ENCODE results near the gene CCDC91. TPM values are rescaled to one million over a fixed set of nuclear protein-coding genes. Genes with fewer than 3 reads are reported as not detected.

CCDC91 gene
- total RNA-seq, 4 donors from 2014 or later, result 7.2 to 37.6 (median 22.7) TPM

- no peaks in the 10 kb centered on the region for H3K36me3 ChIP-seq
- WGBS, 2 donors, result 83% methylated on average over 2 of the region's 2 CpGs
- TF ChIP-seq, protein P1, sequence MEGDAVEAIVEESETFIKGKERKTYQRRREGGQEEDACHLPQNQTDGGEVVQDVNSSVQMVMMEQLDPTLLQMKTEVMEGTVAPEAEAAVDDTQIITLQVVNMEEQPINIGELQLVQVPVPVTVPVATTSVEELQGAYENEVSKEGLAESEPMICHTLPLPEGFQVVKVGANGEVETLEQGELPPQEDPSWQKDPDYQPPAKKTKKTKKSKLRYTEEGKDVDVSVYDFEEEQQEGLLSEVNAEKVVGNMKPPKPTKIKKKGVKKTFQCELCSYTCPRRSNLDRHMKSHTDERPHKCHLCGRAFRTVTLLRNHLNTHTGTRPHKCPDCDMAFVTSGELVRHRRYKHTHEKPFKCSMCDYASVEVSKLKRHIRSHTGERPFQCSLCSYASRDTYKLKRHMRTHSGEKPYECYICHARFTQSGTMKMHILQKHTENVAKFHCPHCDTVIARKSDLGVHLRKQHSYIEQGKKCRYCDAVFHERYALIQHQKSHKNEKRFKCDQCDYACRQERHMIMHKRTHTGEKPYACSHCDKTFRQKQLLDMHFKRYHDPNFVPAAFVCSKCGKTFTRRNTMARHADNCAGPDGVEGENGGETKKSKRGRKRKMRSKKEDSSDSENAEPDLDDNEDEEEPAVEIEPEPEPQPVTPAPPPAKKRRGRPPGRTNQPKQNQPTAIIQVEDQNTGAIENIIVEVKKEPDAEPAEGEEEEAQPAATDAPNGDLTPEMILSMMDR (IDR thresholded peaks at IDR 0.05), result no peak
- no peak for TF ChIP-seq POLR2A (IDR thresholded peaks at IDR 0.05)
- H3K27ac ChIP-seq, result no peak overlapping the region
- intact Hi-C loops (cut with DNase I), result no loop called here
- H3K4me1 ChIP-seq, result peaks cover 0 to 7% (median 4%) of the 10 kb centered on the region in 3 donors
- no peak overlapping the region for H3K4me3 ChIP-seq
- H3K27me3 ChIP-seq, result no peaks in the 10 kb centered on the region
- no peak for DNase-seq
- H3K9me3 ChIP-seq, result no peaks in the 10 kb centered on the region
Observed at GRCh38 chr12:28535216-28535615, 345.0 kb downstream of the CCDC91 start.

- TF ChIP-seq, protein P1 (IDR thresholded peaks at IDR 0.05), result no peak
- no peak for TF ChIP-seq POLR2A (IDR thresholded peaks at IDR 0.05)
- 57 to 68% methylated on average over 2 of the region's 2 CpGs for WGBS, 2 donors
- Histone ChIP-seq H3K27ac (no peak overlapping the region), H3K4me1 (peaks cover 0 to 13% (median 4%) of the 10 kb centered on the region in 3 donors), H3K36me3 (no peaks in the 10 kb centered on the region), H3K4me3 (no peak overlapping the region), H3K27me3 (no peaks in the 10 kb centered on the region), H3K9me3 (no peaks in the 10 kb centered on the region)
- DNase-seq, result no peak
- intact Hi-C loops (cut with DNase I), result no loop called here
Observed at GRCh38 chr12:28536088-28536487, 345.8 kb downstream of the CCDC91 start.

DNA sequence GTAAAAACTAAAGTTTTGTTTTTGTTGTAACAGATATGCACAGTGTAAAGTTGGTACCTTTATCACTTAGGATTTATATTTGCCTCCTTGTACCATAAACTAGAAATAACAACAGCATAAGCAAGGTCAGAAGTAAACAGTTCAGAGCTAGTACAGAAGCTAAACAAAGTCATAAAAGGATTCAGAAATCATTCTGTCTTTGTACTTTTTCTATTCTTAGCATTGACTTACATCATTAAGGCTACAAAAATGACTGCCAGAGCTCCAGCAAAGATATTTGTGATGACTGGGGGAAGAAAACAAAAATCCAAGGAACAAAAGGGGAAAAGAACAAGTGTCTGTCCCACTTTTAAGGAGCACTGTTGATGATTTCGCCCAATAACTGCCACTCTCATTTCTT is 347.2 kb downstream of the CCDC91 start:
- no peak for TF ChIP-seq POLR2A (IDR thresholded peaks at IDR 0.05)
- TF ChIP-seq, protein P1 (IDR thresholded peaks at IDR 0.05), result no peak
- Histone ChIP-seq H3K27ac (peak overlapping the region in 2 of 4 donors; percentile 14 to 16), H3K4me1 (peaks cover 0 to 13% (median 4%) of the 10 kb centered on the region in 3 donors), H3K9me3 (no peaks in the 10 kb centered on the region), H3K4me3 (no peak overlapping the region), H3K27me3 (no peaks in the 10 kb centered on the region), H3K36me3 (no peaks in the 10 kb centered on the region)
- intact Hi-C loops (cut with DNase I), result no loop called here
- 92 to 100% methylated on average over 1 of the region's 1 CpG for WGBS, 2 donors
- DNase-seq, result no peak

DNA sequence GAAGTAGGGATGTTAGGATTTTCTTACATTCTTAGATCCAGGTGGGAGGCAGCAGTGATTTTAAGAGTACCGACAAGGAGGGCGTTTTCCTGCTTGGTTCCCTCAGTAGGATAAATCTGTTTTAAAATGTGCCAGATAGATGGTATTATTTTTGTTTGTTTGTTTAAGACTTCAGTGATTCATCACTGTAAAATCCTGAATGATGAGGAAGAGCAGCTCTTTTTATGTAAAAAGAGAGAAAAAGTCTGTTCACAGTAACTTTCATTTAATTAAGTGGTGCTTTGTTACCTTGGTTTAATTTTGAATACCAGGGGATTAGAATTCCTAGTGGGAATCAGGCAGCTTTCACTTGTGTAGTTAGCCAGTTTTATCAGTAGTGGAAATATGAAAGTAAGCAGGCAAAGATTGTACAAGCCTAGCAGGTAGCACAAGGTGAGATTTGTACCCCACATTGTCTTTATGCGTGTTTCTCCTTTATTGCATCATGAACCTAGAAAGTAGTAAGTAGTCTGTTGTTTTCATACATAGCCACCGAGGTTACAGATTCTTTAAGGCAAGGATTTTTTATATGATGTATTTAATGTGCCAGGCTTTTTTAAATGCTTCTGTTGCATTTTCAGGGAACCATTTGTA is 349.6 kb downstream of the CCDC91 start:
- TF ChIP-seq, protein P1 (IDR thresholded peaks at IDR 0.05), result no peak
- TF ChIP-seq POLR2A (IDR thresholded peaks at IDR 0.05), result no peak
- 64 to 69% methylated on average over 4 of the region's 4 CpGs for WGBS, 2 donors
- Histone ChIP-seq H3K27ac (no peak overlapping the region), H3K4me3 (no peak overlapping the region), H3K9me3 (no peaks in the 10 kb centered on the region), H3K36me3 (no peaks in the 10 kb centered on the region), H3K27me3 (no peaks in the 10 kb centered on the region), H3K4me1 (peaks cover 0 to 13% (median 4%) of the 10 kb centered on the region in 3 donors)
- intact Hi-C loops (cut with DNase I), result no loop called here
- no peak for DNase-seq

- intact Hi-C loops (cut with DNase I), result no loop called here
- DNase-seq, result no peak
- Histone ChIP-seq H3K27ac (no peak overlapping the region), H3K4me3 (no peak overlapping the region), H3K27me3 (no peaks in the 10 kb centered on the region), H3K4me1 (peaks cover 0 to 13% (median 4%) of the 10 kb centered on the region in 3 donors), H3K36me3 (no peaks in the 10 kb centered on the region), H3K9me3 (no peaks in the 10 kb centered on the region)
- no peak for TF ChIP-seq POLR2A (IDR thresholded peaks at IDR 0.05)
- TF ChIP-seq, protein P1 (IDR thresholded peaks at IDR 0.05), result no peak
- 63 to 76% methylated on average over 2 of the region's 2 CpGs for WGBS, 2 donors
Observed at GRCh38 chr12:28540324-28540714, 350.1 kb downstream of the CCDC91 start.
